Activated B cell treated with CpG ODN at 0.5 μM for 24 hours (primary cell): ENCODE results near the gene GLT8D2. TPM values are rescaled to one million over a fixed set of nuclear protein-coding genes. Genes with fewer than 3 reads are reported as not detected.

Source experiments
- ATAC-seq: fragments of 200-7000 bp; cut with Tn5 transposase; one replicate; pipeline ENCODE4 v1.10.0; 2021; ENCODE audit warnings: low read depth, mild to moderate bottlenecking, moderate library complexity
- CTCF ChIA-PET: fragments of 350-600 bp; sonication (Branson Sonifier 250); formaldehyde crosslinking; loops from one replicate; lab custom pipeline; 2021; ENCODE audit warnings: antibody characterized with exemption; lab: Charles Lee
- POLR2A ChIA-PET: fragments of 350-600 bp; sonication (Branson Sonifier 250); formaldehyde crosslinking; loops from one replicate; lab custom pipeline; 2021; ENCODE audit warnings: antibody characterized with exemption; lab: Charles Lee
- DNase-seq: peaks from one replicate; pipeline ENCODE4 v3.0.0; 2022
- H3K27ac Mint-ChIP-seq: one replicate; pipeline ENCODE4 v1.8.0; 2020; ENCODE audit warnings: mixed read lengths
- H3K27me3 Mint-ChIP-seq: one replicate; pipeline ENCODE4 v1.8.0; 2021; ENCODE audit warnings: mixed read lengths
- H3K36me3 Mint-ChIP-seq: one replicate; pipeline ENCODE4 v1.8.0; 2021; ENCODE audit warnings: low read depth, mixed read lengths
- H3K4me1 Mint-ChIP-seq: one replicate; pipeline ENCODE4 v1.8.0; 2021; ENCODE audit warnings: mixed read lengths
- H3K4me3 Mint-ChIP-seq: one replicate; pipeline ENCODE4 v1.8.0; 2020; ENCODE audit warnings: mild to moderate bottlenecking, mixed read lengths
- H3K9me3 Mint-ChIP-seq: one replicate; pipeline ENCODE4 v1.8.0; 2020; ENCODE audit warnings: mixed read lengths
- CTCF ChIP-seq: fragments of 200-600 bp; IDR thresholded peaks from one replicate; pipeline ENCODE4 v1.8.0; 2022; ENCODE audit warnings: antibody characterized with exemption, mild to moderate bottlenecking
- intact Hi-C: fragments of 100-400 bp; cut with micrococcal nuclease; formaldehyde crosslinking; loops from one replicate; pipeline ENCODE4 v1.15.1; 2024
- total RNA-seq: library from RNA; stranded (reverse); gene quantifications from 2 replicates; pipeline ENCODE4 v1.2.3, GENCODE V29; 2022

GLT8D2 gene
- total RNA-seq, 1 donor from 2014 or later, result not detected

GRCh38 chr12:104003596-104003995 lies 46.4 kb downstream of the GLT8D2 start:
- no peak overlapping the region for H3K27ac Mint-ChIP-seq
- H3K27me3 Mint-ChIP-seq, result peaks cover 41% of the 10 kb centered on the region
- intact Hi-C loops, result no loop called here
- DNase-seq (no peak), ATAC-seq (no peak)
- H3K36me3 Mint-ChIP-seq, result no peaks in the 10 kb centered on the region
- no peaks in the 10 kb centered on the region for H3K9me3 Mint-ChIP-seq
- ChIA-PET CTCF (no interaction called here), POLR2A (no interaction called here)
- H3K4me1 Mint-ChIP-seq, result no peaks in the 10 kb centered on the region
- no peak for TF ChIP-seq CTCF
- no peak overlapping the region for H3K4me3 Mint-ChIP-seq

DNA sequence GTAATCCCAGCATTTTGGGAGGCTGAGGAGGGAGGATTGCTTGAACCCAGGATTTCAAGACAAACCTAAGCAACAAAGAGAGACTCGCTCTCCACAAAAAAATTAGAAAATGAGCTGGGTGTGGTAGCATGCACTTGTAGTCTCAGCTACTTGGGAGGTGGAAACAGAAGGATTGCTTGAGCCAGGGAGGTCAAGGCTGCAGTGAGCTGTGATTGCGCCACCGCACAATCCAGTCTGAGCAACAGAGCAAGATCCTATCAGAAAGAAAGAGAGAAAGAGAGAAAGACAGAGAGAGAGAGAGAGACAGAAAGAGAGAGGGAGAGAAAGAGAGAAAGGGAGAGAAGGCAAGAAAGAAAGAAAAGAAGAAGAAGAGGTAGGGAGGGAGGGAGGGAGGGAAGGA lies 47.3 kb downstream of the GLT8D2 start:
- CTCF ChIA-PET, result no interaction called here
- POLR2A ChIA-PET, result no interaction called here
- ATAC-seq, result no peak
- intact Hi-C loops, result no loop called here
- H3K27me3 Mint-ChIP-seq, result peaks cover 37% of the 10 kb centered on the region
- no peaks in the 10 kb centered on the region for H3K4me1 Mint-ChIP-seq
- no peaks in the 10 kb centered on the region for H3K36me3 Mint-ChIP-seq
- no peaks in the 10 kb centered on the region for H3K9me3 Mint-ChIP-seq
- H3K4me3 Mint-ChIP-seq, result no peak overlapping the region
- no peak for DNase-seq
- no peak overlapping the region for H3K27ac Mint-ChIP-seq
- no peak for TF ChIP-seq CTCF

DNA sequence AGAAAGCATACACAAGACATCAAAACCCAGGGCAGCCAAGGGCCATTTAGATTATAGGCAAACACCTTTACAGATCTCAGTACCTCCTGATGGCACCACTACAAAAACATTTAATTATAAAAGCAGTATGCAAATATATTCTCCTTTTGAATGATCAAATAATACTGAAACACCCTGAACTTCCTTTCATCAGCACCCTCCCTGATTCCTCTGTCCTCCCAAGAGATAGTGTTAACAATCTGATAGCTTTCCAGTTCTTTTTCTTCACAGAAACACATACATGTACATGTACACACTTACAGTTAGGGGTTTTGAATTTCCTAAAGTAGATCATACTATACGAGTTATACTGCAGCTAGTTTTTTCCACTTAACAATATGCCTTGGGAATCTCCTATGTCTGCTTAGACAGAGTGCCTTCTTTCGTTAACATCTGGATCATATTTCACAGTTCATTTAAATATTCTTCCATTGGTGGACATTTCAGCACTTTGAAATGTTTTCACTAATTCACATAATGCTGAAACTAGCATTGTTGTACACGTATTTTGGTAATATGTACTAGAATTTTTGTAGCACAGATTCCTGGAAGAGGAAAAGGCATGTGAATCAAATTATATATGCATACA lies 49.1 kb downstream of the GLT8D2 start:
- Mint-ChIP-seq H3K27me3 (peaks cover 37% of the 10 kb centered on the region), H3K9me3 (no peaks in the 10 kb centered on the region), H3K4me1 (no peaks in the 10 kb centered on the region), H3K27ac (no peak overlapping the region), H3K36me3 (no peaks in the 10 kb centered on the region), H3K4me3 (no peak overlapping the region)
- TF ChIP-seq CTCF, result no peak
- no peak for ATAC-seq
- CTCF ChIA-PET, result no interaction called here
- intact Hi-C loops, result no loop called here
- no peak for DNase-seq
- POLR2A ChIA-PET, result no interaction called here

GRCh38 chr12:103998976-103999375 lies 51.0 kb downstream of the GLT8D2 start:
- peaks cover 34% of the 10 kb centered on the region for H3K27me3 Mint-ChIP-seq
- no peak overlapping the region for H3K27ac Mint-ChIP-seq
- intact Hi-C loops, result no loop called here
- no peak for DNase-seq
- CTCF ChIA-PET, result no interaction called here
- ATAC-seq, result no peak
- no peak overlapping the region for H3K4me3 Mint-ChIP-seq
- POLR2A ChIA-PET, result no interaction called here
- no peak for TF ChIP-seq CTCF
- H3K4me1 Mint-ChIP-seq, result no peaks in the 10 kb centered on the region
- no peaks in the 10 kb centered on the region for H3K36me3 Mint-ChIP-seq
- no peaks in the 10 kb centered on the region for H3K9me3 Mint-ChIP-seq

- Mint-ChIP-seq H3K36me3 (no peaks in the 10 kb centered on the region), H3K4me3 (no peak overlapping the region), H3K27ac (no peak overlapping the region), H3K9me3 (no peaks in the 10 kb centered on the region), H3K4me1 (no peaks in the 10 kb centered on the region), H3K27me3 (peaks cover 21% of the 10 kb centered on the region)
- CTCF ChIA-PET, result no interaction called here
- DNase-seq (no peak), ATAC-seq (no peak)
- POLR2A ChIA-PET, result no interaction called here
- TF ChIP-seq CTCF, result no peak
- intact Hi-C loops, result no loop called here
Measured at GRCh38 chr12:103997286-103997900, 52.6 kb downstream of the GLT8D2 start.
